H1 (cell line): ENCODE data around the gene C16orf46. TPM values are rescaled to one million over a fixed set of nuclear protein-coding genes. Genes with fewer than 3 reads are reported as not detected.

Experiments
- CTCF ChIA-PET: fragments of 300-600 bp; sonication (Branson Sonifier 250); formaldehyde crosslinking; loops from one replicate; lab custom pipeline; 2021; ENCODE audit not compliant: partially characterized antibody; lab: Charles Lee
- POLR2A ChIA-PET: fragments of 300-600 bp; sonication (Branson Sonifier 250); formaldehyde crosslinking; loops from one replicate; lab custom pipeline; 2021; ENCODE audit warnings: inconsistent platforms; ENCODE audit not compliant: partially characterized antibody; lab: Charles Lee
- DNase-seq, 2 experiments: peaks; one replicate each; pipeline versions ENCODE4 v3.0.0 to v3.0.0-alpha.2; 2010 to 2022; ENCODE audit warnings: low spot score in 2 of 2, low read depth in 1 of 2, mixed read lengths in 1 of 2
- FAIRE-seq: peaks from 2 replicates; lab custom pipeline; 2011; peaks lifted over from hg19 to GRCh38; lab: Jason Lieb, UNC
- H2AFZ ChIP-seq: 2 replicates; pipeline ENCODE4 v1.8.1; 2012; ENCODE audit warnings: low read length, inconsistent platforms
- H2AK5ac ChIP-seq: 2 replicates; pipeline ENCODE4 v1.6.1; 2013; ENCODE audit warnings: low read depth, low read length
- H2BK120ac ChIP-seq: replicated peaks from 2 replicates; pipeline ENCODE3; 2013; ENCODE audit warnings: low read depth, low read length, inconsistent platforms
- H2BK12ac ChIP-seq: 2 replicates; pipeline ENCODE4 v1.6.1; 2013; ENCODE audit warnings: low read depth, low read length
- H2BK15ac ChIP-seq: 2 replicates; pipeline ENCODE4 v1.6.1; 2013; ENCODE audit warnings: low read length
- H2BK20ac ChIP-seq: 2 replicates; pipeline ENCODE4 v1.6.1; 2013; ENCODE audit warnings: low read length
- H2BK5ac ChIP-seq: 2 replicates; pipeline ENCODE4 v1.6.1; 2013; ENCODE audit warnings: low read depth, low read length
- H3K14ac ChIP-seq: 2 replicates; pipeline ENCODE4 v1.6.1; 2013; ENCODE audit warnings: inconsistent platforms; ENCODE audit not compliant: insufficient read length
- H3K18ac ChIP-seq: 2 replicates; pipeline ENCODE4 v1.6.1; 2013; ENCODE audit warnings: low read length; ENCODE audit errors: extremely low read depth
- H3K23ac ChIP-seq: 2 replicates; pipeline ENCODE4 v1.6.1; 2013; ENCODE audit warnings: inconsistent platforms; ENCODE audit not compliant: insufficient read length
- H3K23me2 ChIP-seq: 2 replicates; pipeline ENCODE4 v1.6.1; 2013; ENCODE audit warnings: low read depth, low read length
- H3K27ac ChIP-seq: 2 replicates; pipeline ENCODE4 v1.6.1; 2011; ENCODE audit warnings: low read depth, low read length, inconsistent platforms
- H3K27me3 ChIP-seq, 4 experiments: replicated peaks in 1 of 4; 1 replicate in 1 of 4; 2 replicates in 3 of 4; pipeline versions ENCODE4 v1.6.1 to v1.8.1; 2011 to 2013; ENCODE audit warnings: low read length in 3 of 4, mild to moderate bottlenecking in 3 of 4, inconsistent platforms in 2 of 4, mixed read lengths in 2 of 4, moderate library complexity in 1 of 4; ENCODE audit not compliant: control insufficient read depth in 3 of 4, insufficient read depth in 3 of 4; ENCODE audit errors: extremely low read depth in 1 of 4
- H3K36me3 ChIP-seq, 4 experiments: 2 replicates each; pipeline versions ENCODE4 v1.6.1 to v1.8.1; 2011 to 2013; ENCODE audit warnings: mild to moderate bottlenecking in 4 of 4, low read length in 3 of 4, moderate library complexity in 2 of 4, control low read depth in 1 of 4, inconsistent platforms in 1 of 4; ENCODE audit not compliant: insufficient read depth in 4 of 4, control insufficient read depth in 2 of 4
- H3K4ac ChIP-seq: replicated peaks from 2 replicates; pipeline ENCODE3; 2013; ENCODE audit warnings: low read length, low read depth, mixed read lengths, inconsistent platforms; ENCODE audit not compliant: insufficient read length
- H3K4me1 ChIP-seq, 4 experiments: replicated peaks in 1 of 4; 1 replicate in 1 of 4; 2 replicates in 3 of 4; pipeline versions ENCODE4 v1.6.1 to v1.8.1; 2011 to 2013; ENCODE audit warnings: low read length in 3 of 4, inconsistent platforms in 2 of 4, mixed read lengths in 1 of 4; ENCODE audit not compliant: insufficient read depth in 4 of 4, control insufficient read depth in 3 of 4
- H3K4me2 ChIP-seq, 2 experiments: 2 replicates each; pipeline versions ENCODE4 v1.6.1 to v1.8.1; 2011 to 2013; ENCODE audit warnings: low read depth in 2 of 2, low read length in 2 of 2, control low read depth in 1 of 2, inconsistent platforms in 1 of 2, mild to moderate bottlenecking in 1 of 2; ENCODE audit not compliant: insufficient read depth in 1 of 2
- H3K4me3 ChIP-seq, 4 experiments: fragments of 200-600, 300-600 bp in 1 of 4; sonication (generic), shearing (Covaris generic), sonication (Bioruptor Twin) in 1 of 4; 2 replicates each; pipeline versions ENCODE4 v1.5.1 to v1.8.1; 2011 to 2016; ENCODE audit warnings: low read length in 4 of 4, low read depth in 3 of 4, control low read depth in 2 of 4, inconsistent platforms in 2 of 4, mild to moderate bottlenecking in 2 of 4, mixed read lengths in 1 of 4, moderate library complexity in 1 of 4; ENCODE audit not compliant: insufficient read depth in 2 of 4; ENCODE audit errors: extremely low read depth in 1 of 4
- H3K56ac ChIP-seq: replicated peaks from 2 replicates; pipeline ENCODE3; 2013; ENCODE audit warnings: low read depth, mild to moderate bottlenecking, mixed read lengths, low read length, inconsistent platforms; ENCODE audit not compliant: insufficient read length
- H3K79me1 ChIP-seq: 2 replicates; pipeline ENCODE4 v1.6.1; 2013; ENCODE audit warnings: low read depth, low read length, control low read depth
- H3K79me2 ChIP-seq, 2 experiments: 2 replicates each; pipeline versions ENCODE4 v1.6.1 to v1.8.1; 2012 to 2013; ENCODE audit warnings: low read length in 2 of 2, mild to moderate bottlenecking in 2 of 2, inconsistent platforms in 1 of 2; ENCODE audit not compliant: insufficient read depth in 2 of 2, control insufficient read depth in 1 of 2
- H3K9ac ChIP-seq, 4 experiments: replicated peaks in 1 of 4; 1 replicate in 1 of 4; 2 replicates in 3 of 4; pipeline versions ENCODE4 v1.6.1 to v1.8.1; 2011 to 2013; ENCODE audit warnings: low read depth in 3 of 4, low read length in 3 of 4, control low read depth in 2 of 4, mild to moderate bottlenecking in 2 of 4, moderate library complexity in 2 of 4, inconsistent platforms in 1 of 4; ENCODE audit errors: extremely low read depth in 1 of 4
- H3K9me3 ChIP-seq, 2 experiments: 2 replicates each; pipeline versions ENCODE4 v1.6.1 to v1.8.1; 2012 to 2013; ENCODE audit warnings: mild to moderate bottlenecking in 2 of 2, moderate library complexity in 2 of 2, control low read depth in 1 of 2, inconsistent platforms in 1 of 2, low read depth in 1 of 2, low read length in 1 of 2, mixed read lengths in 1 of 2; ENCODE audit not compliant: insufficient read depth in 2 of 2
- H4K20me1 ChIP-seq, 2 experiments: replicated peaks in 1 of 2; 2 replicates each; pipeline versions ENCODE3 to v1.8.1; 2011 to 2013; ENCODE audit warnings: inconsistent platforms in 2 of 2, low read length in 2 of 2, mild to moderate bottlenecking in 1 of 2; ENCODE audit not compliant: insufficient read depth in 2 of 2, control insufficient read depth in 1 of 2
- H4K5ac ChIP-seq: 2 replicates; pipeline ENCODE4 v1.6.1; 2013; ENCODE audit warnings: low read length, low read depth, mixed read lengths, inconsistent platforms; ENCODE audit not compliant: insufficient read length
- H4K8ac ChIP-seq: 2 replicates; pipeline ENCODE4 v1.8.0; 2013; ENCODE audit warnings: mild to moderate bottlenecking, moderate library complexity, low read length, inconsistent platforms; ENCODE audit not compliant: insufficient read depth; ENCODE audit errors: extremely low read depth
- H4K91ac ChIP-seq: replicated peaks from 2 replicates; pipeline ENCODE3; 2013; ENCODE audit warnings: low read length, mixed read lengths, inconsistent platforms; ENCODE audit not compliant: insufficient read length
- CEBPB ChIP-seq: IDR thresholded peaks from 2 replicates; pipeline ENCODE4 v1.6.1; 2012; ENCODE audit warnings: low read depth, low read length
- E2F6 ChIP-seq: IDR thresholded peaks from 2 replicates; pipeline ENCODE4 v1.6.1; 2012; ENCODE audit warnings: inconsistent platforms
- EGR1 ChIP-seq: IDR thresholded peaks from 2 replicates; pipeline ENCODE4 v1.6.1; 2011; ENCODE audit warnings: low read depth, low read length, borderline replicate concordance
- EP300 ChIP-seq, 2 experiments: IDR thresholded peaks; 1 replicate in 1 of 2; 2 replicates in 1 of 2; pipeline ENCODE4 v1.6.1; 2011 to 2012; ENCODE audit warnings: low read depth in 2 of 2, low read length in 2 of 2, mild to moderate bottlenecking in 2 of 2, borderline replicate concordance in 1 of 2, inconsistent platforms in 1 of 2, moderate library complexity in 1 of 2
- GABPA ChIP-seq: IDR thresholded peaks from 2 replicates; pipeline ENCODE4 v1.6.1; 2011; ENCODE audit warnings: mild to moderate bottlenecking, low read length, moderate library complexity, borderline replicate concordance; ENCODE audit not compliant: insufficient read depth
- HDAC6 ChIP-seq: IDR thresholded peaks from one replicate; pipeline ENCODE4 v1.7.1; 2012; ENCODE audit warnings: low read depth, mild to moderate bottlenecking, inconsistent platforms, low read length, moderate library complexity
- KDM4A ChIP-seq: IDR thresholded peaks from one replicate; pipeline ENCODE4 v1.7.1; 2012; ENCODE audit warnings: low read depth, mild to moderate bottlenecking, moderate library complexity, low read length, inconsistent platforms; ENCODE audit not compliant: severe bottlenecking
- KDM5A ChIP-seq: fragments of 200-600 bp; IDR thresholded peaks from 2 replicates; pipeline ENCODE4 v1.7.1; 2012; ENCODE audit warnings: mild to moderate bottlenecking, low read length, inconsistent platforms, mixed read lengths
- NRF1 ChIP-seq: IDR thresholded peaks from 2 replicates; pipeline ENCODE4 v1.6.1; 2011; ENCODE audit warnings: mild to moderate bottlenecking, low read depth, low read length, improper control_type of control experiment
- POLR2AphosphoS5 ChIP-seq: IDR thresholded peaks from 2 replicates; pipeline ENCODE4 v1.6.1; 2011; ENCODE audit warnings: low read depth, low read length
- RFX5 ChIP-seq: IDR thresholded peaks from 2 replicates; pipeline ENCODE4 v1.6.1; 2011; ENCODE audit warnings: low read depth, low read length, improper control_type of control experiment, borderline replicate concordance
- SP2 ChIP-seq: IDR thresholded peaks from 2 replicates; pipeline ENCODE4 v1.6.1; 2012; ENCODE audit warnings: mild to moderate bottlenecking, low read length, inconsistent platforms
- SP4 ChIP-seq: IDR thresholded peaks from 2 replicates; pipeline ENCODE4 v1.6.1; 2012; ENCODE audit warnings: low read length, inconsistent platforms
- SUZ12 ChIP-seq: fragments of 200-600 bp; sonication (generic); IDR thresholded peaks from 2 replicates; pipeline ENCODE4 v1.6.1; 2012; ENCODE audit warnings: mild to moderate bottlenecking, inconsistent platforms, low read length, moderate library complexity, mixed read lengths
- TBP ChIP-seq: IDR thresholded peaks from 2 replicates; pipeline ENCODE4 v1.6.1; 2011; ENCODE audit warnings: low read depth, low read length, improper control_type of control experiment
- WGBS, 2 experiments: shearing (Covaris generic) in 1 of 2; methylation state at CpG; one replicate each; pipeline versions ENCODE4 v1.1.6 to v1.1.7; 2013 to 2015; ENCODE audit warnings: low lambda C conversion rate in 2 of 2, mixed read lengths in 2 of 2, inconsistent platforms in 1 of 2, low coverage in 1 of 2, missing lambda C conversion rate in 1 of 2; ENCODE audit not compliant: insufficient replicate concordance in 2 of 2, insufficient coverage in 1 of 2, insufficient read length in 1 of 2; ENCODE audit errors: extremely low coverage in 1 of 2, missing lambda C conversion rate in 1 of 2; 5-methylcytosine and 5-hydroxymethylcytosine counted together
- polyA plus RNA-seq, 7 experiments: library from polyadenylated mRNA; depleted of rRNA in 3 of 7; stranded (reverse) in 5 of 7; unstranded in 2 of 7; fragments of >200 nt in 5 of 7; fragments of 200-250 nt in 2 of 7; gene quantifications; 1 replicate in 5 of 7; 2 replicates in 1 of 7; 4 replicates in 1 of 7; pipeline versions ENCODE4 v1.2.1 to v1.2.3, GENCODE V29; 2011 to 2013; ENCODE audit warnings: missing spikeins in 2 of 7, mixed read lengths in 2 of 7
- total RNA-seq: library from RNA; stranded (reverse); fragmentation: NEBNext Ultra II Directional; extraction: Animal tissue kit (Norgen Biotek cat#: 25700); gene quantifications from 2 replicates; pipeline ENCODE4 v1.2.1, GENCODE V29; 2021

Gene C16orf46
- total and polyA plus RNA-seq, 2 of the 8 experiments (the other 6 are each of a cell fraction or from before 2014, with no cell fraction given), result 0.48 to 0.60 TPM

- Histone ChIP-seq H4K20me1 (no peaks in the 10 kb centered on the region), H2BK5ac (no peak overlapping the region), H3K9ac (no peak overlapping the region), H3K56ac (no peak overlapping the region), H3K9me3 (no peaks in the 10 kb centered on the region), H3K23ac (no peak overlapping the region), H2BK15ac (no peak overlapping the region), H4K91ac (no peak overlapping the region), H3K4me1 (no peaks in the 10 kb centered on the region), H2BK12ac (no peak overlapping the region), H2BK120ac (no peak overlapping the region), H2AK5ac (no peak overlapping the region), H3K79me1 (no peaks in the 10 kb centered on the region), H3K36me3 (no peaks in the 10 kb centered on the region), H3K79me2 (no peaks in the 10 kb centered on the region), H3K23me2 (no peaks in the 10 kb centered on the region), H3K27me3 (no peaks in the 10 kb centered on the region), H4K8ac (no peak overlapping the region), H3K4ac (no peak overlapping the region), H3K18ac (no peak overlapping the region), H3K4me2 (no peak overlapping the region), H4K5ac (no peak overlapping the region), H3K14ac (no peak overlapping the region), H3K4me3 (no peak overlapping the region), H2BK20ac (no peak overlapping the region), H3K27ac (no peak overlapping the region), H2AFZ (no peak overlapping the region)
- POLR2A ChIA-PET, result interaction anchor here (0.9 kb wide), 1 partner anchor 198 kb away, joined by 3 read pairs; the partner anchor contains the start of gene GAN
- FAIRE-seq (no peak), DNase-seq (no peak)
- 84% methylated on average over 9 of the region's 9 CpGs; no CpG with 5 or more reads in 1 of the 2 experiments for WGBS, 2 experiments
- CTCF ChIA-PET, result interaction anchor here (1.1 to 2.0 kb wide), 2 partner anchors 9 to 89 kb away, joined by 4 read pairs; no protein-coding TSS in a partner anchor
- TF ChIP-seq HDAC6 (no peak), SP2 (no peak), EP300 (IDR thresholded peaks at IDR 0.05; ENCODE audit: borderline replicate concordance in 1 of 2, low read depth in 2 of 2, low read length in 2 of 2) (no peak), EGR1 (no peak), SUZ12 (no peak), CEBPB (no peak), SP4 (no peak), TBP (no peak), GABPA (no peak), POLR2AphosphoS5 (no peak), E2F6 (no peak), NRF1 (no peak), RFX5 (no peak), KDM5A (no peak), KDM4A (no peak)
These were observed 39.2 kb upstream of the C16orf46 start for GRCh38 chr16:81116285-81116684.
